Activated CD4-positive, alpha-beta T cell treated with anti-CD3 and anti-CD28 coated beads, Interleukin-2, amount 50 U/mL, for 1 hour (primary cell): Measurements from ENCODE around the gene DCAF8.
A peak's percentile ranks its signal among the peaks of the same experiment; 100 is the strongest.
"Not testable (repeated sequence)": the region's sequence is repeated elsewhere in the genome, so short reads cannot be mapped to it uniquely, and the experiment has no call there.

ENCODE experiments used
- DNase-seq: peaks from one replicate; pipeline ENCODE4 v3.0.0-alpha.2; 2020

The DCAF8 gene

DNA sequence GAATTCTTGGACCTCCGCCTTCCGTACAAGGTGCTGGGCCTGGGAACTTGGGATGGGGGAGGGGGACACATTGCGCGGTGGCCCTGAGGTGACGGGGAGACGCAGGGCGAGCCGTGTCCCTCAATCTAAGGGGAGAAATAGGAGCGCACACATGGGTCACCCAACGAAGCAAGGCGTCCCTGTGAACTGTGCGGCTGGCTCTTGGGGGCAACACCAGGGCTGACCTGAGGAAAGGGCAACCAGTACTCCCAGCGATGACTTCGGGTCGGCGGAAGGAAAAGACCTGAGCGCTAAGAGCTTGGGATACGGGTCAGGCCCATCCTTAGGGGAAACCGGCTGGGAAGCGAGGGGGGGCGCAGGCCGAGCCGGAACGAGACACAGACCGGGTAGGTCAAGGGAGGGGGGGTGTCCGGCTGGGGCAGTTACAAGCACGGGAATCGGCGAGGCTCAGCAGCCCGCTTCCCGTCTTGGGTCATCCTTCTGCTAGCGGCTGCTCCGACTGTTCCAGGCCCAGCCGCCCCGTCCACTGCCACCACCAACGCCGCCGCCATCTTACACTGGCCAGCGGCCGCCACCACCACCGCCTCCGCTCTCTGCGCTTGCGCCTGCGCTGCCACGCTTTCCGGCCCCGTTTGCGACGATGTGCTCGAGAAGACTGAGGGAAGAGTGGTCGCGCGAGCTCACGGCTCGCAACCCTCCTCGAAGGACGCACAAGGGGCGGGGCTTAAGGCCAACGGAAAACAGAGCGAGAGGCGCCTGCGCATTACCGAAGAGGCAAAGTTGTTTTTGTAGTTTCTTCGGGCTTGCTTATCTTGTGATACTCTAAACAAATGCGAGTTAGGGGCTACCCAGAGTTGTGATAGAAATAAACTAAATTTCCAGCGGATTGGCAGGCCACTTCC lies at the start of gene DCAF8:
Gene DCAF8 (minus strand): TSS at position 657 of the 902 bp plus-strand sequence. CDS start 18,541 bp downstream, outside the sequence.
- peak; percentile 98 for DNase-seq

DNA sequence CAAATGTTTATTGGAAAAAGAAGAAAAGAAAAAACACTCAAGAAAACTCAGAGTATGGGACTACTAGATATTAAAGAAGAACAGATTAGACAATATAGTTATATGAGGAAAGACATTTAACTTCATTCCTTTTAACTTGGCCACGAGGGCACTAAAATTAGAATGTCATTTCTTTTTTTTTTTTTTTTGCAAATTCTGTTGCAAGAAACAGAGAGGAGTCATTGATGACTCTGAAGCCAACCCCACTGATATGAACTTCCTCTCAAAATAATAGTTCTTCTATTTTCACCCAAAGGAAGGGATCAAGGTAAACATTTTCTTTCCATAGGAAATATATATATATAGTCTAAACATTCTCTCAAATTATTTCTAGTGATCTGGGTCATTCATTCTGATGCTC lies 47.2 kb upstream of the DCAF8 start:
- no peak for DNase-seq

DNA sequence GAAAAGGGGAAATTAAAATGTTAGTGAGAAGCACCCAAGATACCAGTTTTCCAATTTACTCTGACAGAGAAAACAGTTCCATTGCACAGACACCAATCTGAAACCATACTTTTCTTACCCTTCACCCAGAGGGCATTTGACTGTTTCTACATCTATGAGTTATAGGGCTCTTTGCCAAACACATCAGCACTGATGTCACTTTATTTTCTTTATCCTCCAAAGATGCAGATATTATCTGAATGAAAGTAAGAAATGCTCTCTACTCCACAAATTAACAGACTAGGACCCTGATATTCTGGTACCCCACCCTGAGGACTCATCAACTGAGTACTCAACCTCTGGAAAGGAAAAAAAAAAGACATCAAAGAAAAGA lies 46.8 kb upstream of the DCAF8 start:
- no peak for DNase-seq

DNA sequence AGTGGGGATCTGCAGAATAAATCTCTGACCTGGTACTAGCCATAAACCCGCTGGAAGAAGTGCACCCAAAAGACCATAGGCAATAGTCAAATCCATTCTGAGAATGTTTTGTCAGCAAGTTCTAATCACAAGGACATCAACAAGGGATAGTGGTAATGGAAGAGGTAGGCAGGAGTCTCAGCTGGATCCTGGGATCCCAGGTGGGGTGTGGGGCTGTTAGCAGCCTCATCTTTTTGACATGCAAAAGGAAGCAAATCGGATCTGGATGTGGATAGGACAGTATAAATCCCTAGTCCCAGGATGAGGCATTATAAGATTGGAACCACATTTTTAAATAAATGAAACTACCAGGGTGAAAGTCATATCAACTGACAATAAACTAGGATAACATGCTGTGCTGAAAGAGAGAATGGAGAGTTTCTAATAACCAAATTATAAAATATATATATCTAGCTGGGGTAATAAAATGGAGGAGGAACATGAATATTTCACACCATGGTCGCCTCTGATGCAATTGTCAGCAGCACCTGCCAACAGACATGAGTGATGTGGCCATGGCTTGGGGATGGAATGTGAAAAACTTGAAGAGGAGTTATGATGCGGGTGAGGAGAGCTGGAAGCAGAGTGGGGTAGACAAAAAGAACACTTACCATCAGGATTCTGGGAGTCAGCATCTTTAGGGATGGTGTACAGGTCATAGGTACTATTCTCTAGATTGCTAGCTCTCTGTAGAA lies 46.3 kb upstream of the DCAF8 start:
- no peak for DNase-seq

DNA sequence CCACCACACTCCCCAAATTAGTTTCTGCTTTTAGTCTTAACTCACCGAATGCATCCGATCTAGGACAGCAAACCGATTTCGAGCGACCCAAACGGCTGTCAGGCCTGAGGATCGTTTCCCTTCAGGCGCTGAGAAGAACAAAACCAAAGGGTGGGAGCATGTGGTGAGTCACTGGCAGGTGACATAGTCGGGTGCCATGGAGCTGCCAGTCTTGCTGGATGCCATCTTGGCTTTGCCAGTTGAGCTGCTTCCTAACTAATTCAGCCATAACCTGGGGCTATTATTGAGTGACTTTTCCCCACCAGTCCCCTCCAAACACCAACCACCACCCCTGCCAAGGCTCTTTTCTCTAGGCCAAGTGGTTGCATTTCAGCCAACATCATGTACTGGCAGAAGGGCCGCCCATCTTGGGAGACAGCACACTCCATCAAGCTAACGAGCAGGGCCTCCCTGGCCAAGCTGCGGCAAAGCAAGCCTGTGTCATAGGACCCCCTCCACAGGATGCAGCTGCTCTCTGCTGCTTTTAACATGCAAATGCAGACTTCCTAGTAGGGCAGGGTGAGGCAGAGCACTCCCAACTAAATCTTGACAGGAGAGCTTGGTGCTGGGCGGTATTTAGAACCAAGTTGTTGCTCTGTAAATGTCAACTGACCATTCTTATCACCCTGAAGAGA lies 44.9 kb upstream of the DCAF8 start:
- no peak for DNase-seq

DNA sequence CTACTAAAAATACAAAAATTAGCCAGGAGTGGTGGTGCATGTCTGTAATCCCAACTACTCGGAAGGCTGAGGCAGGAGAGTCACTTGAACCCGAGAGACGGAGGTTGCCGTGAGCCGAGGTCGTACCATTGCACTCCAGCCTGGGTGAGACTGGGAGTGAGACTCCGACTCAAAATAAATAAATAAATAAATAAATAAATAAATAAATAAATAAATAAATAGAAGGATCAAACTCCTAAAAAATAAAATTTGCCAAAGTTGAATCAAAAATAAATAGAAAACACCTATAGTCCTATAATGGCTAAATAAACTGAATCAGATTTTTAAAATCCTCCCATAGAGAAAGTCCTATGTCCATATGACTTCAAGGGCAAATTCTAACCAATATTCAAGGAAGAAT lies 37.8 kb upstream of the DCAF8 start:
- DNase-seq: no peak

DNA sequence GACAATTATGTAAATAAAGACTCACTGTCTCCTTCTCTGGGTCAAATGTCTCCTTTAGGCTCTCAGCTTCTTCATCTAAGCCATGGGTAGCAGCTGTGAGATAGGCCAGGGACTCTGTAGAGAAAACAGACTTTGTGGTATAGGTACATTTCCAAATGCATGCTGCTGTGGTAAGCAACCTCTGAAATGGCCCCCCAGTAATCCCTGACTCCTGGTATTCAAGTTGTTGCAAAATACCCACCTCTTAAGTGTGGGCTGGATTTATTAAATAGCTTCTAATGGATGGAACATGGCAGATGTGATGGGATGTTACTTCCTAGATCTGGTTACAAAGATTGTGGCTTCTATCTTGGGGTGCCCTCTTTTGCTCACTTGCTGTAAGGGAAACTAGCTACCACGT lies 33.7 kb upstream of the DCAF8 start:
- no peak for DNase-seq

DNA sequence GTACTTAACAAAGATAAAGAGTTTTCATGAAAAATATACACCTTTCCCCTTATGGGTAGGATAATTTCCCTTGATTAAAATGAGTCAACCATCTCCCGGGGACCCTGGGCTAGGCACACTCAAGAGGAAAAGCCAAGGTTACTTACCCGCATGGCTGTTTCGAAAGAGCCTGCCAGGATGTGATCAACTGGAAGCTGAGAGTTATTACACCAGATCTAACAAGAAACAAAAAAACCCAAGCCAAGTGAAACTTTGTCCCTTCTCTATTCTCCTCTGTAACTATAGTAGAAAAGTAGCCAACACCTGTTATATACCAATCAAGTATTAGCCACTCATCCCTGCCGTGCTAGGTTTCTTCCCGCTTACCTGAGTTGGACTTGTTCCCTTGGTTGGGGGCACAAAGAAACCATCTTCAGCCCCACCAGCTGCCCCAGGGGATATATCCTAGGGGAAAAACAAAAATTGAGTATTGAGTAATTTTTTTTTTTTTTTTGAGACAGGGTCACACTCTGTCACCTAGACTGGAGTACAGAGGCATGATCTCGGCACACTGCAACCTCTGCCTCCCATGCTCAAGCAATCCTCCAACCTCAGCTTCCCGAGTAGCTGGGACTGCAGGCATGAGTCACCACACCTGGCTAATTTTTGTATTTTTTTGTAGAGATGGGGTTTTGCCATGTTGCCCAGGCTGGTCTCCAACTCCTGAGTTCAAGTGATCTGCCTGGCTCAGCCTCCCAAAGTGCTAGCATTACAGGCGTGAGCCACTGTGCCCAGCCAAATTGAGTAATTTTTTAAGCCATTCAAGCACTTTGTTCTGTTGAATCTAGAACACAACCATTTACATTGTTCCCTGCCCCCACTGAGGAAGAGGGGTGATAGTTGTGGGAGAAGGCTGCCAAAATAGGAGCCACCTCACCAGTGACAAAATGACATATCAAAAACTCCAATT lies 30.9 kb upstream of the DCAF8 start:
- DNase-seq: no peak

DNA sequence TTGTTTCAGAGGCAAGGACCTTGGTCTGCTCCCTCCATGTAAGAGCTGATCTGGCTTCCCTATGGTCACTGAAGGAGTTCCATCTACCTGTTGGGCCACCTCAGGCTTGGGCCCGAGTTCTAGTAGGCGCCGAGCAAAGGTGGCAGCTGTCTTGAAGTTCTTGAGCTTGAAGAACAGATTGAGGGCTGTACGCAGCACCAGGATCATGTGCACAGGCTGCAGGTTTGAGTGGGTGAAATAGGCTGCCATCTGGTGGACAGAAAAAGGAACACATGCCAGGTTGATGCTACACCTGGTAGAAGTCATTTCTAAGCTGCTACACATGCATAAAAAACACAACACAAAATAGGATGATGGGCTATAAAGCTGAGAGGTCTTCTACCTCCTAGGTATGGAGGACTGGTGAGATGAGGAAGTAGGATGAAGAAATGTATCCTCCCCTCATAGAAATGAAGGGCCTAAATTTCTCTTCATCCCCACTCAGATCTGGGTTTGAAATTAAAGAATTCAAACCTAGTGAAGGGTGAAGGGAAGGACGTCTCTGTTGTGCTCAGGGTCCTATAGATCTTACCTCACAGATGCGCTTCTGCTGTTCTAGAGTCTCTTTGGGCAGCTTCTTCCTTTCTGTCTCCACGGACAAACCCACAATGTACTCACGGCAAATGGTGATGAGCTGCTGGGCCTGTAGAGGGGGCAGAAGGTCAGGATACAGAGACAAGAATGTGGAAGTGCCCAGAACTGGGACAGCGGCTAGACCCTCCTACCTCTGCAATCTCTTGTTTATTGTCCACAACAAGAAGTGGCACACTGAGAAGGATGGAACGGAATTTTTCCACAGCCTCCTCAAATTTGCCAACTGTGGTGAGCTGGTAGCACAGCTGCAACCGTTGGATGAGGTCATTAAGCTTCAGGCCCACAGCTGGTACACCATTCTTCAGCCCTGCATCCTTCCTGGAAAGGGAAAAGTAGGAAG lies 29.2 kb upstream of the DCAF8 start:
- DNase-seq: peak; percentile 59

DNA sequence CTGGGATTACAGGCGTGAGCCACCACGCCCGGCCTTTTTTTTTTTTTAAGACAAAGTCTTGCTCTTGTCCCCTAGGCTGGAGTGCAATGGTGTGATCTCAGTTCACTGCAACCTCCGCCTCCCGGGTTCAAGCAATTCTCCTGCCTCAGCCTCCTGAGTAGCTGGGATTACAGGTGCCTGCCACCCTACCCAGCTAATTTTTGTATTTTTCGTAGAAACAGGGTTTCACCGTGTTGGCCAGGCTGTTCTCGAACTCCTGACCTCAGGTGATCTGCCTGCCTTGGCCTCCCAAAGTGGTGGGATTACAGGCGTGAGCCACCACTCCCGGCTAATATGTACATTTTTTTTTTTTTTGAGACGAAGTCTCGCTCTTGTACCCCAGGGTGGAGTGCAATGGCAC lies 25.4 kb upstream of the DCAF8 start:
- not testable (repeated sequence) for DNase-seq

DNA sequence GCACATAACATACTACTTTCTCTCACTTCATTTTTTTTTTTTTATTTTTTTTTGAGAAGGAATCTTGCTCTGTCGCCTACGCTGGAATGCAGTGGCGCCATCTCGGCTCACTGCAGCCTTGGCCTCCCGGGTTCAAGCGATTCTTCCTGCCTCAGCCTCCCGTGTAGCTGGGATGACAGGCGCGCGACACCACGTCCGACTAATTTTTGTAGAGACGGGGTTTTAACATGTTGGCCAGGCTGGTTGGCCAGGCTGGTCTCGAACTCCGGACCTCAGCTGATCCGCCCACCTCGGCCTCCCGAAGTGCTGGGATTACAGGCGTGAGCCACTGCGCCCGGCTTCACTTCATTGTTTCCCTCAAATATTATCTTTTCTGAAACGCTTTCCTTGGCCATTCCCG lies 23.2 kb upstream of the DCAF8 start:
- no peak for DNase-seq

DNA sequence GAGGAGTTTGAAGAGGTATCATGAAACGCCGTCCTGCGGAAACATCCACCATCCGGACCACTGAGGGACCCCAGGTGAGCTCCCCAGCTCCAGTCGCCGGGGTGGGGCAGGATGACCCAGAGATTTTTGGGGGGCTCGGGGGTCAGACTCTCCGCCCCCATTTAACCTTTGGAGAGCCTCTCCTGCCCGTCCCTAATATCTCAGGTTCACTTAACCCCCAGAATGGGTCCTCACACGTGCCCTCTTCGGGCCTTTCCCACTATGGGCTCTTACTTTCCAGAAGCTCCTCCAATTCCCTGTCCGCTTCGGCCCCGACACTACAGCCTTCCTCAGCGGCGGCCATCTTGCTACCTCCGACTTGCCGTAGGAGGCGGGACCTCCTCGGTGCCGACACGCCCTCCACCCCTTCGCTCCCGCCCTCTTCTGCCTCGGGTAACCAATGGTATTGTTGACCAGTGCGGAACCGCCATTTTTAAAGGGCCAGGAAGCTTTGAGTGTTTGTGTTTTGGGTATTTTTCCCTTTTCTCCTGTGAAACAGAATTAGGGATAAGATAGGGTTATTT lies 22.5 kb upstream of the DCAF8 start, which contains the start of gene PEX19:
Gene PEX19 (minus strand): TSS at position 352 of the 563 bp plus-strand sequence. CDS start 9 bp downstream, at position 343.
- peak; percentile 91 for DNase-seq

DNA sequence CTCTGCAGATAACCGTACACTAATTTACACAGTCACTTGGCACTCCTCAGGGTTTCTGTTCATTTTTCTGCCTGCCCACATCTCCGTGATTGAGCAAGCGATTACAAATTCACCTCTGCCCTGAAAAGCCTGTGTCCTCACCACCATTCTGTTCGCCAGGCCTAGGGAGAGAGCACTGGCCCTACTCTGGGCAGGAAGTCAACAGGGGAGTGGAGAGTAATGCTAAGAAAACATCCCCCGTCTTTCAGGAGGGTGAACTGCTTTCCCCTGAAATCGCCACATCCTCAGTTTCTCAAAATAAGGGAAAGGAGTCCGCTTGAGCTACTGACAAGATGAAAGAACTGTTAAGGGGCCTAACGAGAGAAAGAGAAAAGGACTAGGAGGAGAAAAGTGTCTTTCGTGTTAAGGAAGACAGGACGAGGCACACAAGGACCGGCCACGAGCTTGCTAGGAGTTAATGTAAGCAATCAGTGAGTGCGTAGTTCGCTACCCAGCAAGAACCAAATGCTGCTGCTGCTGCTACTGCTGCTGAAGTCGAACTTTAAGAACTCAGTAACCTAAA lies 22.0 kb upstream of the DCAF8 start:
- DNase-seq: no peak

DNA sequence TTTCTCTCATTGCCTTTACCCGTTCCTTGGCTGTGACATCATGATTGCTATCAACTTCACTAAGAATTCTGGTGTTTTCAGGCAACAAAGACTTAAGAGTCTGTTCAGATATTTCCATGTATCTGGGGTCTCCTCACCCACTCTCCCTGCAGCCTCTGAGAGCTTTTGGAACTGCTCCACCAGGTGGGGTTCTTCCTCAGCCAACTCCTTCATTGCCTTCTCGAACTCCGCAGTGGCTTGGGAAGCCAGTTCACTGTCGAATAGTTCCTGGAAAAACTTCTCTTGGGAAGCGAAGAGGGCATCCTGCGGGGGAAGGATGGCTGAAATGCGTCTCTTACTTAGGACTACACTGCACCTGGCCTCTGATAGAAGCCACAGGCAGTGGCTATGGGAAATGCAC lies 20.5 kb upstream of the DCAF8 start:
- DNase-seq: no peak

DNA sequence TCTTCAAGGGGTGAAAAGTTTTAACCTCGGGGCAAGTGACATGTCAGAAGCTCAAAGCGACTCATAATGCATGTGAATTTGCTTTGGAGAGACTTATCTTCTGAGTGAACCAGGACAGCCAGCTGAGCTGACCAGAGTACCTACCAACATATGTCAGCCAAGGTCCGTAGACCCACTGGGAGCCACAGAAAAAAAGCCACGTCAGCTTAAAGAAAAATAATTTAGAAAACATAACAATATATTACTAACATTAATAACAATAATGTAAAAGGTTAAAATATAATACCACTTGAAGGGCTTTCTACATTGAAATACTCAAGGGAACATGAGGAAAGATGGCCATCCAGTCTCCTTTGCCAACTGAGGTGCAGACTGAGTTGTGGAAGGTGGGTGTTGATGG lies 15.6 kb upstream of the DCAF8 start:
- no peak for DNase-seq

DNA sequence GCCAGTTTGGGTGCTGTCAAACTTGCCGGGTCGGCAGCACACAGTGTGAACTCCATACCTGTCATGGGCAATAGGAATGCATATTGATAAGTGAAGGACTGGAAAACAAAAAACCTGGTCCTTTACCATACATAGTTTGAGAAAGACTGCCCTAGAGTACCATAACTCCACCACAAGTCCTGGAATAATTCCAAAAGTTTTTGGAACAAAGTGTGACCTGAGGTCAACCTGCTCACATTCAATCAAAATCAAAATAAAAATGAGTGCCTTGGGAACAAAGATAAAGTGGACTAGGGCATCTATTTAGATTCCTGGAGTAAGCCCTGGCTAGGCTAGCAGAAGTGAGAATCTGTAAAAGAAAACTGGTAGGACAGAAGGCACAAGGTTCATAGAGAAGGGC lies 15.0 kb upstream of the DCAF8 start:
- no peak for DNase-seq

DNA sequence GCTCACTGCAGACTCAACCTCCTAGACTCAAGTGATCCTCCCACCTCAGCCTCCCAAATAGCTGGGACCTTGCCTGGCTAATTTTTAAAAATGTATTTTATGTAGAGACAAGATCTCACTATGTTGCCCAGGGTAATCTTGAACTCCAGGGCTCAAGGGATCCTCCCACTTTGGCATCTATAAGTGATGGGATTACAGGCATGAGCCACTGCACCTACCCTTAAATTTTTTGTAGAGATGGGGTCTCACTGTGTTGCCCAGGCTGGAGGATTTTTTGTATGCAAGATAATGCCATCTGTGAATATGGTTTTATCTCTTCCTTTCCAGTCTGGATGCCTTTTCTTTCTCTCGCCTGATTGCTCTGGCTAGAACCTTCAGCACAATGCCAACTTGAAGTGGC lies 8.7 kb upstream of the DCAF8 start:
- no peak for DNase-seq

DNA sequence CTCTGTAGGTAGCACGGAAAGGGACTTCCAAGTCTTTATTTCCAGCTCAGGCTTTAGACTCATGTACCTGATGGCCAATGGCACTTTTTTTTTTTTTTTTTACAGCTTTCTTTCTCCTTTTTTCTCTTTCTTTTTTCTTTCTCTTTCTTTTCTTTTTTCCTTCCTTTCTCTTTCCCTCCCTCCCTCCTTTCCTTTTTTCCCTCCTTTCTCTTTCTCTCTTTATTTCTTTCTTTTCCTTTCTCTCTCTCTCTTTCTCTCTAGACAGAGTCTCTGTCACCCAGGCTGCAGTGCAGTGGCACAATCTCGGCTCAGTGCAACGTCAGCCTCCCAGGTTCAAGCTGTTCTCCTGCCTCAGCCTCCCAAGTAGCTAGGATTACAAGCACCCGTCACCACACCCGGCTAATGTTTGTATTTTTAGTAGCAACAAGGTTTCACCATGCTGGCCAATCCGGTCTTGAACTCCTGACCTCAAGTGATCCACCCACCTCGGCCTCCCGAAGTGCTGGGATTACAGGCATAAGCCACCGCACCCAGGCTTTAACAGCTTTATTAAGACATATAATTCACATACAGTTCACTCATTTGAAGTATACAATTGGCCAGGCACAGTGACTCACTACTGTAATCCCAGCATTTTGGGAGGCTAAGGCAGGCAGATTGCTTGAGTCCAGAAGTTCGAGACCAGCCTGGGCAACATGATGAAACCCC lies 5.1 kb upstream of the DCAF8 start:
- DNase-seq: no peak

DNA sequence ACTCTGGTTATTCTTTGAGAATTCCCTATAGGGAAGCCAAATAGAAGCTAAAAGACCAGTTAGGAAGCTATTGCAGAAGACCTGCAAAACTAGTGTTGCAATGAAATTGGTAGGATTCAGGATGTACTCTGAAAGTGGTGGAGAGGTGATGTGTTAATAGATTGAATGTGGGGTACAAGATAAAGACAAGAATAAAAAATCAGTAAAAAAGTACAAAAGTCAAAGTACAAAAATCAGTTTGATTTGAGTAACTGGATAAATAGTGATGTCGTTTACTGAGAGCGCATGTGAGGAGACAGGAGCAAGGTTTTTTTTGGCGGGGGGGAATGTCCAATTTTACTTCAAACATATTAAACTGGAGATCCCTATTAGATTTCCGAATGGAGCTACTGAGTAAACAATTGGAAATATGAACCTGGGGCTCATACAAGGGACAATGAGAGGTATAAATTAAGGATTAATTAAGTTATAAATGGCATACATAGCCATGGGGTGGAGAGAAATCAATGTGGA lies 2.5 kb upstream of the DCAF8 start:
- no peak for DNase-seq

DNA sequence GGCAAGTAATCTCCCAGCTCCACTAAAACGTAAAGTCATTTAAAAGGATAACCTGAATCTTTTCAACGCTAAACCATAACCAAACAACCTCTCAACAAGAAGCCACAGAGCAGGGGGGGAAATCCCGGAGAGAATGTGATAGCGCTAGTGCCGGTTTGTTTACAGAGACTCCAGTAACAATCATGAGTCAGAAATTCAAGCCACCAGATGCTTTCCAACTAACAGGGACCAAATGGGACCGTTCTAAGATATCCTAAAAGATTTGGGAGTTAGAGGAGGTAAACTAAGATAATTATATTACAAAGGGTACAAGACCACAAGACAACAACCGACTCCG lies 825 bp downstream of the DCAF8 start:
- DNase-seq: peak; percentile 65
